ENCODE measurements around the gene HGD.
"Not testable (repeated sequence)": the region's sequence is repeated elsewhere in the genome, so short reads cannot be mapped to it uniquely, and the experiment has no call there.

HGD gene

GRCh38 chr3:120623727-120624093 lies 58.3 kb downstream of the HGD start:
- DNase-seq (ENCODE audit: low read depth): no peak

GRCh38 chr3:120622870-120623726 lies 58.9 kb downstream of the HGD start:
- DNase-seq (ENCODE audit: low read depth): peak; percentile 83
- H3K4me3 ChIP-seq (ENCODE audit: low read length): no peak overlapping the region
- TF ChIP-seq, protein P1, sequence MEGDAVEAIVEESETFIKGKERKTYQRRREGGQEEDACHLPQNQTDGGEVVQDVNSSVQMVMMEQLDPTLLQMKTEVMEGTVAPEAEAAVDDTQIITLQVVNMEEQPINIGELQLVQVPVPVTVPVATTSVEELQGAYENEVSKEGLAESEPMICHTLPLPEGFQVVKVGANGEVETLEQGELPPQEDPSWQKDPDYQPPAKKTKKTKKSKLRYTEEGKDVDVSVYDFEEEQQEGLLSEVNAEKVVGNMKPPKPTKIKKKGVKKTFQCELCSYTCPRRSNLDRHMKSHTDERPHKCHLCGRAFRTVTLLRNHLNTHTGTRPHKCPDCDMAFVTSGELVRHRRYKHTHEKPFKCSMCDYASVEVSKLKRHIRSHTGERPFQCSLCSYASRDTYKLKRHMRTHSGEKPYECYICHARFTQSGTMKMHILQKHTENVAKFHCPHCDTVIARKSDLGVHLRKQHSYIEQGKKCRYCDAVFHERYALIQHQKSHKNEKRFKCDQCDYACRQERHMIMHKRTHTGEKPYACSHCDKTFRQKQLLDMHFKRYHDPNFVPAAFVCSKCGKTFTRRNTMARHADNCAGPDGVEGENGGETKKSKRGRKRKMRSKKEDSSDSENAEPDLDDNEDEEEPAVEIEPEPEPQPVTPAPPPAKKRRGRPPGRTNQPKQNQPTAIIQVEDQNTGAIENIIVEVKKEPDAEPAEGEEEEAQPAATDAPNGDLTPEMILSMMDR (IDR thresholded peaks at IDR 0.05; ENCODE audit: insufficient read depth, low read depth, low read length, missing control alignments): no peak

More at GRCh38 chr3:120623727-120624093, 58.3 kb downstream of the HGD start:
- TF ChIP-seq, protein P1 (IDR thresholded peaks at IDR 0.05; ENCODE audit: insufficient read depth, low read depth, low read length, missing control alignments): no peak
- H3K4me3 ChIP-seq (ENCODE audit: low read length): no peak overlapping the region

- DNase-seq (ENCODE audit: low read depth): no peak
- TF ChIP-seq, protein P1 (IDR thresholded peaks at IDR 0.05; ENCODE audit: insufficient read depth, low read depth, low read length, missing control alignments): no peak
- no peak overlapping the region for H3K4me3 ChIP-seq (ENCODE audit: low read length)
Observed at GRCh38 chr3:120622457-120622856, 59.6 kb downstream of the HGD start.

DNA sequence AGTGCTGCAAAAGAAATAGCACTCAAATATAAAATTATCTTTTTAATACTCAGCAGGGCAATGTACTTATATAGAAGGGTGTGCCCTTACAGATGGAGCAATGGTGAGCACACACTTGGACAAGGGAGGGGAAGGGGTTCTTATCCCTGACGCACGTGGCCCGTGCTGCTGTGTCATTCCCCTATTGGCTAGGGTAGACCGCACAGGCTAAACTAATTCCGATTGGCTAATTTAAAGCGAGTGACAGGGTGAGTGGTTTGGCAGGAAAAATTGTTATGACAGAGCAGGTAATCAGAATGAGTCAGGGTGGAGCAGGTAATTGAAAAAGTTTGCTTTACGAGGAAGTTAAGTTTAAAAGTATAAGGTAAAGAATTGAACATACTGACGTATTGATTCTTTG lies 65.3 kb downstream of the HGD start:
- DNase-seq (ENCODE audit: low read depth): peak; percentile 36
- not testable (repeated sequence) for H3K4me3 ChIP-seq (ENCODE audit: low read length)

- no peak overlapping the region for H3K4me3 ChIP-seq (ENCODE audit: low read length)
- TF ChIP-seq, protein P1 (IDR thresholded peaks at IDR 0.05; ENCODE audit: insufficient read depth, low read depth, low read length, missing control alignments): no peak
- peak; percentile 19 for DNase-seq (ENCODE audit: low read depth)
Observed at GRCh38 chr3:120615847-120616609, 66.0 kb downstream of the HGD start.

GRCh38 chr3:120614765-120615164 lies 67.3 kb downstream of the HGD start:
- DNase-seq (ENCODE audit: low read depth): no peak
- H3K4me3 ChIP-seq (ENCODE audit: low read length): no peak overlapping the region
- TF ChIP-seq, protein P1 (IDR thresholded peaks at IDR 0.05; ENCODE audit: insufficient read depth, low read depth, low read length, missing control alignments): no peak

DNA sequence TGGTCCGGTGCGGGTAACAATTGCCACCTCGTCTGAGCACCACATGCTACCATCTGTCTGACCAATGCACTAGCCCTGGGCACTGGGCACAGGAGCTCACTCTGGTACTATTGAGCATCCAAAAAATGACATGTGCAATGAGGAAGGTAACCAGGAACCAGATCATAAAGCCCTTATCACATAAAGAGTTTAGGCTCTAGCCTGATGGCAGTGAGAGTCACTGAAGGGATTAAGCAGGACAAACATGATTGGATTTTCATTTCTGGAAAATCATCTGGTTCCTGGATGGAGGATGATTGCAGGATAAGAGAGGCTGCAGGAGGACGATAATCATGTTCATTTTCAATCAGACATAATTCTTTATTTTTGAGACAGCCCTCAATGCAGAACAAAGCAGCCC lies 73.5 kb downstream of the HGD start:
- TF ChIP-seq, protein P1 (IDR thresholded peaks at IDR 0.05; ENCODE audit: insufficient read depth, low read depth, low read length, missing control alignments): no peak
- no peak for DNase-seq (ENCODE audit: low read depth)

More for the DNA sequence above, 73.5 kb downstream of the HGD start:
- no peak overlapping the region for H3K4me3 ChIP-seq (ENCODE audit: low read length)

All from epithelial cell of esophagus (primary cell).